Measurements from ENCODE around the gene OR6M1.

Gene OR6M1

DNA sequence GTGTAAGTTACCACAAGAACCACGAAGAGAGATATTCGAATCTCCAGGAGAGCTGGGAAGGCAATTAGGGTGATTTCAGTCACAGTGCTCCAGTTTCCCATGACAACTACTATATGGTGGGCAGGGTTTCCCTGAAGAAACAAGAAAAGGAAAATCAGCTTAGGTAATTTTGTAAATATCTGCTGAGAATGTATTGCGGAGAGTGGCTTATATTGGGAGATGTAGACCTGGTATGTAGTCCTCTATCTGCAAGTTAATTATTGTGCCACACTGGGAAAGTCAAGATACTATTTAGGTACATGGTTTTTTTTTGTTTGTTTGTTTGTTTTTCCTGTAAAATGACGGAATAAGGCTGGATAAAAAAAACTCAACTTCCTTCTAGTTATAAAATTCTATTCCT is at the start of gene OR6M1:
Gene OR6M1, minus strand, starts transcription at position 101 of the 400 bp plus-strand sequence. Its CDS starts 0 bp downstream, at position 101.
- no peak within 1 kb of the TSS for H3K4me3 ChIP-seq (ENCODE audit: low read depth, low read length)
- no peak for DNase-seq (ENCODE audit: low read depth)
- TF ChIP-seq, protein P1, sequence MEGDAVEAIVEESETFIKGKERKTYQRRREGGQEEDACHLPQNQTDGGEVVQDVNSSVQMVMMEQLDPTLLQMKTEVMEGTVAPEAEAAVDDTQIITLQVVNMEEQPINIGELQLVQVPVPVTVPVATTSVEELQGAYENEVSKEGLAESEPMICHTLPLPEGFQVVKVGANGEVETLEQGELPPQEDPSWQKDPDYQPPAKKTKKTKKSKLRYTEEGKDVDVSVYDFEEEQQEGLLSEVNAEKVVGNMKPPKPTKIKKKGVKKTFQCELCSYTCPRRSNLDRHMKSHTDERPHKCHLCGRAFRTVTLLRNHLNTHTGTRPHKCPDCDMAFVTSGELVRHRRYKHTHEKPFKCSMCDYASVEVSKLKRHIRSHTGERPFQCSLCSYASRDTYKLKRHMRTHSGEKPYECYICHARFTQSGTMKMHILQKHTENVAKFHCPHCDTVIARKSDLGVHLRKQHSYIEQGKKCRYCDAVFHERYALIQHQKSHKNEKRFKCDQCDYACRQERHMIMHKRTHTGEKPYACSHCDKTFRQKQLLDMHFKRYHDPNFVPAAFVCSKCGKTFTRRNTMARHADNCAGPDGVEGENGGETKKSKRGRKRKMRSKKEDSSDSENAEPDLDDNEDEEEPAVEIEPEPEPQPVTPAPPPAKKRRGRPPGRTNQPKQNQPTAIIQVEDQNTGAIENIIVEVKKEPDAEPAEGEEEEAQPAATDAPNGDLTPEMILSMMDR (IDR thresholded peaks at IDR 0.05; ENCODE audit: insufficient read depth, low read depth, low read length, missing control alignments): no peak

DNA sequence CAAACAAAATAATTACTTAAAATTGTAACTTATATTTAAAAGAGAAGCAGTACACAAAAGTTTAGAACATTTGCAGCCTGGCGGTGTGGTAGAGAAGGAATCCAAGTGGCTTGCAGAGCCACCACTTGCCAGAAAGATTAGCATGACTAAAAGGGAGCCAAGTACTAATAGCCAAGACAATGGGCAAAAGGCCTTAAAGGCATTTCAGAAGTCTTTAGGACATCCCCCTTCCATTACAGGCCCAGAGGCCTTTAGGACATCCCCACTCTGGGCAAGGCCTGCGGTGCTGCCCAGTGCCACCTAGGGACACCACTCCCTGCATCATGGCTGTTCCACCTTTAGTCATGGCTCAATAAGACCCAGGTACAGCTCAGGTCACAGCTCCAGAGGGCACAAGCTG is 46.9 kb upstream of the OR6M1 start:
- no peak for DNase-seq (ENCODE audit: low read depth)
- TF ChIP-seq, protein P1 (IDR thresholded peaks at IDR 0.05; ENCODE audit: insufficient read depth, low read depth, low read length, missing control alignments): no peak
- no peak overlapping the region for H3K4me3 ChIP-seq (ENCODE audit: low read depth, low read length)

- H3K4me3 ChIP-seq (ENCODE audit: low read depth, low read length): no peak overlapping the region
- no peak for DNase-seq (ENCODE audit: low read depth)
- TF ChIP-seq, protein P1 (IDR thresholded peaks at IDR 0.05; ENCODE audit: insufficient read depth, low read depth, low read length, missing control alignments): no peak
Measured at GRCh38 chr11:123852321-123852720, 46.2 kb upstream of the OR6M1 start.

- H3K4me3 ChIP-seq (ENCODE audit: low read depth, low read length): no peak overlapping the region
- TF ChIP-seq, protein P1 (IDR thresholded peaks at IDR 0.05; ENCODE audit: insufficient read depth, low read depth, low read length, missing control alignments): no peak
- no peak for DNase-seq (ENCODE audit: low read depth)
Measured at GRCh38 chr11:123851110-123851509, 45.0 kb upstream of the OR6M1 start.

DNA sequence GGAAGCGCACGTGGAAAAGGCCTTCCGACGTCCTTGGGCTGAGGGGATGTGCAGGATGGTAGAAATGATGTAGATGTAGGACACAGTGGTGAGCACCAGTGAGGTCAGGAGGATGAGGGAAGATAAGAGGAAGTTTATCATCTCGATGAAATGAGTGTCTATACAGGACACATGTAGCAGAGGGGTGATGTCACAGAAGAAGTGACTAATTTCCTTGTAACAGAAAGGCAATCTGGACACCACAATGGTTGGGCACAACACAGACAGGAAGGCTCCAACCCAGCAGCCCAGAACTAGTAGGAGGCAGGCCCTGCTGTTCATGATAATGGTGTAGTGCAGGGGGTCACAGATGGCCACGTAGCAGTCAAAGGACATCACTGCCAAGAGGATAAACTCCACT is 35.0 kb upstream of the OR6M1 start:
- H3K4me3 ChIP-seq (ENCODE audit: low read depth, low read length): no peak overlapping the region
- TF ChIP-seq, protein P1 (IDR thresholded peaks at IDR 0.05; ENCODE audit: insufficient read depth, low read depth, low read length, missing control alignments): no peak

DNA sequence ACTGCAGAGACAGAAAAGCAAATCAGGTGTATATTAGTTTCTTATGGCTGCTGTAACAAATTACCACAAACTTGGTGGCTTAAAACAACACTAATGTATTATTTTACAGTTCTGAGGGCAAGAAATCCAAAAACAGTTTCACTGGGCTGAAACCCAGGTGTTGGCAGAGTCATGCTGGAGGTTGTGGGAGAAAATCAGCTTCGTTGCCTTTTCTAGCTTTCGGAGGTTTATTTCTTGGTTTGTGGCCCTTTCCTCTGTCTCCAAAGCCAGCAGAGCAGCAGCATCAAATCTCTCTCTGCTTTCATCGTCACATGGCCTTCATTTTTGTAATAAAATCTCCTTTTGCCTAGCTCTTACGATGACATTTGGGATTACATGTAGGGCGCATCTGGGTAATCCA is 33.0 kb upstream of the OR6M1 start:
- no peak for DNase-seq (ENCODE audit: low read depth)
- TF ChIP-seq, protein P1 (IDR thresholded peaks at IDR 0.05; ENCODE audit: insufficient read depth, low read depth, low read length, missing control alignments): no peak
- H3K4me3 ChIP-seq (ENCODE audit: low read depth, low read length): no peak overlapping the region

More for the DNA sequence above, 35.0 kb upstream of the OR6M1 start:
- no peak for DNase-seq (ENCODE audit: low read depth)

DNA sequence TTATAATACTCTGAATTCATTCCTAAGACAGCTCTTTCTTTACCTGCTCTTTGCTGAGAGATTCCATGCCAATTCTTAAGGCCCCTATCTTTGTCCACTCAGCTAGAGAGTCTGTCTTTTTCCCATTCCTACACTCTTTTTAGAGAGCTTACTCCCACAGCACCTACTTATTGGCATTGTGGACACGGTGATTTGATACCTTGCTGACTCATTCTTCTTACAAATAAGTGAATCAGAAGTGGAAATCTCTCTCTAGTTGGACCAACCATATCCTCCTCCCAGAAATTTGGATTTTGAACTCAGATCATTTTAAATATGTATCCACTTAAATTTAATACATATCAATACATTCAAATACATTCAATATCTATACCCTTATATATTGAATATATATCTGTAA is 32.5 kb upstream of the OR6M1 start:
- no peak for DNase-seq (ENCODE audit: low read depth)
- no peak overlapping the region for H3K4me3 ChIP-seq (ENCODE audit: low read depth, low read length)
- TF ChIP-seq, protein P1 (IDR thresholded peaks at IDR 0.05; ENCODE audit: insufficient read depth, low read depth, low read length, missing control alignments): no peak

Data from GM12865 (cell line).